ENCODE results near the gene FAM72A.
"Not testable (repeated sequence)": the region's sequence is repeated elsewhere in the genome, so short reads cannot be mapped to it uniquely, and the experiment has no call there.

- peak in 1 of 4 experiments; percentile 3 for TF ChIP-seq CTCF (IDR thresholded peaks at IDR 0.05)
- not testable (repeated sequence) for TF ChIP-seq POLR2A (IDR thresholded peaks at IDR 0.05)
Measured at GRCh38 chr1:206174182-206174868, 28.3 kb downstream of the FAM72A start.
